PC-9 (cell line): ENCODE measurements around the gene HSPA8. TPM values are rescaled to one million over a fixed set of nuclear protein-coding genes. Genes with fewer than 3 reads are reported as not detected.

Experiments used
- BruUV-seq: library from RNA; stranded (reverse); fragments of 400-500 nt; replicated peaks from 2 replicates; lab custom pipeline; 2021; lab: Mats Ljungman, UMichigan
- CTCF ChIA-PET: fragments of 300-600 bp; sonication (Branson Sonifier 250); formaldehyde crosslinking; loops from one replicate; lab custom pipeline; 2022; ENCODE audit warnings: antibody characterized with exemption; lab: Charles Lee
- POLR2A ChIA-PET: fragments of 300-600 bp; sonication (Branson Sonifier 250); formaldehyde crosslinking; loops from one replicate; lab custom pipeline; 2022; ENCODE audit warnings: antibody characterized with exemption; ENCODE audit not compliant: unreplicated experiment; lab: Charles Lee
- DNase-seq, 2 experiments: peaks; one replicate each; pipeline versions ENCODE4 v3.0.0 to v3.0.0-alpha.2; 2015 to 2022; ENCODE audit warnings: mixed read lengths in 1 of 2
- H2AFZ ChIP-seq: fragments of 200-600 bp; sonication (generic); 2 replicates; pipeline ENCODE4 v1.8.1; 2017; ENCODE audit warnings: antibody characterized with exemption
- H3F3A ChIP-seq: fragments of 200-600 bp; sonication (generic); 2 replicates; pipeline ENCODE4 v1.8.1; 2017; ENCODE audit warnings: antibody characterized with exemption, mild to moderate bottlenecking, low read depth; ENCODE audit not compliant: insufficient read depth
- H3K27ac ChIP-seq: fragments of 200-600 bp; sonication (generic); 2 replicates; pipeline ENCODE4 v1.6.1; 2016; ENCODE audit warnings: mixed run types
- H3K27me3 ChIP-seq: fragments of 200-600 bp; sonication (generic); 2 replicates; pipeline ENCODE4 v1.6.1; 2016; ENCODE audit warnings: low read depth, mixed run types; ENCODE audit not compliant: insufficient read depth
- H3K36me3 ChIP-seq: fragments of 200-600 bp; sonication (generic); 2 replicates; pipeline ENCODE4 v1.6.1; 2016; ENCODE audit warnings: low read depth, mixed run types
- H3K4me1 ChIP-seq: fragments of 200-600 bp; sonication (generic); replicated peaks from 2 replicates; pipeline ENCODE4 v1.6.1; 2016; ENCODE audit warnings: mixed run types; ENCODE audit not compliant: insufficient read depth
- H3K4me2 ChIP-seq: fragments of 200-600 bp; sonication (generic); 2 replicates; pipeline ENCODE4 v1.6.1; 2017; ENCODE audit warnings: mixed run types
- H3K4me3 ChIP-seq: fragments of 200-600 bp; sonication (generic); 2 replicates; pipeline ENCODE4 v1.6.1; 2016; ENCODE audit warnings: mixed run types
- H3K79me2 ChIP-seq: fragments of 200-600 bp; sonication (generic); 2 replicates; pipeline ENCODE4 v1.6.1; 2017; ENCODE audit warnings: low read depth, mixed run types
- H3K9me2 ChIP-seq: fragments of 200-600 bp; sonication (generic); 2 replicates; pipeline ENCODE4 v1.8.1; 2017; ENCODE audit warnings: mild to moderate bottlenecking; ENCODE audit not compliant: insufficient read depth
- H3K9me3 ChIP-seq: fragments of 200-600 bp; sonication (generic); 2 replicates; pipeline ENCODE4 v1.8.1; 2016; ENCODE audit warnings: low read depth; ENCODE audit not compliant: insufficient read depth
- H4K20me1 ChIP-seq: fragments of 200-600 bp; sonication (generic); 2 replicates; pipeline ENCODE4 v1.8.1; 2017; ENCODE audit not compliant: insufficient read depth
- EZH2 ChIP-seq: fragments of 200-600 bp; sonication (generic); IDR thresholded peaks from 2 replicates; pipeline ENCODE4 v1.8.0; 2017; ENCODE audit warnings: antibody characterized with exemption, low read depth
- intact Hi-C: fragments of 100-400 bp; cut with micrococcal nuclease; formaldehyde crosslinking; loops from one replicate; pipeline ENCODE4 v1.10.0; 2022; ENCODE audit not compliant: unreplicated experiment
- total RNA-seq: library from RNA; stranded (reverse); gene quantifications from 2 replicates; pipeline ENCODE4 v1.2.3, GENCODE V29; 2021
- TF ChIP-seq, protein P1 (sequence below): fragments of 200-600 bp; sonication (generic); conservative IDR thresholded peaks from 2 replicates; pipeline ENCODE4 v1.6.1; 2017; ENCODE audit warnings: mixed run types, antibody characterized with exemption, mild to moderate bottlenecking, moderate library complexity

Gene HSPA8
- total RNA-seq, 1 experiment from 2014 or later, result 1,103 TPM

DNA sequence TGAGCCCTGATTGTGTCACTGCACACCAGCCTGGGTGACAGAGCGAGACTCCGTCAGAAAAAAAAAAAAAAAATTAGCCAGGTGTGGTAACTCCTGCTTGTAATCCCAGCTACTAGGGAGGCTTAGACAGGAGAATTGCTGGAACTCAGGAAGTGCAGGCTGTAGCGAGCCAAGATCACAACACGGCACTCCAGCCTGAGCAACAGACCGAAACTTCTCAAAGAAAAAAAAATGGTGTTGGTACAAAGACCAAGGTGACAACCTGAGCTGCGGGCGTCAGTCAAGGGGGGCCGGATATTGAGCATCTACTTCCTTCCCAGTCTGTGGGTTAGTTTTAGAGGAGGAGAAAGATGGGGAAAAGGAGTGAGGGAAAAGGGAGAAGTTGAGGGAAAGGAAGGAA, 48.5 kb upstream of the HSPA8 start:
- Histone ChIP-seq H3K27ac (no peak overlapping the region), H3K9me3 (peaks cover 2% of the 10 kb centered on the region; the same call in 1 of the 2 replicates), H3K4me3 (no peak overlapping the region), H3K9me2 (no peaks in the 10 kb centered on the region), H3K27me3 (no peaks in the 10 kb centered on the region), H3F3A (0 out of 2 replicates have a peak, but pooled peaks cover 5% of the 10 kb centered on the region), H3K79me2 (no peaks in the 10 kb centered on the region), H4K20me1 (no peaks in the 10 kb centered on the region), H3K4me1 (peaks cover 6% of the 10 kb centered on the region; the same call in 1 of the 2 replicates), H3K4me2 (no peak overlapping the region), H2AFZ (no peak overlapping the region), H3K36me3 (no peaks in the 10 kb centered on the region; the same call in 1 of the 2 replicates)
- TF ChIP-seq EZH2, result no peak
- TF ChIP-seq, protein P1, sequence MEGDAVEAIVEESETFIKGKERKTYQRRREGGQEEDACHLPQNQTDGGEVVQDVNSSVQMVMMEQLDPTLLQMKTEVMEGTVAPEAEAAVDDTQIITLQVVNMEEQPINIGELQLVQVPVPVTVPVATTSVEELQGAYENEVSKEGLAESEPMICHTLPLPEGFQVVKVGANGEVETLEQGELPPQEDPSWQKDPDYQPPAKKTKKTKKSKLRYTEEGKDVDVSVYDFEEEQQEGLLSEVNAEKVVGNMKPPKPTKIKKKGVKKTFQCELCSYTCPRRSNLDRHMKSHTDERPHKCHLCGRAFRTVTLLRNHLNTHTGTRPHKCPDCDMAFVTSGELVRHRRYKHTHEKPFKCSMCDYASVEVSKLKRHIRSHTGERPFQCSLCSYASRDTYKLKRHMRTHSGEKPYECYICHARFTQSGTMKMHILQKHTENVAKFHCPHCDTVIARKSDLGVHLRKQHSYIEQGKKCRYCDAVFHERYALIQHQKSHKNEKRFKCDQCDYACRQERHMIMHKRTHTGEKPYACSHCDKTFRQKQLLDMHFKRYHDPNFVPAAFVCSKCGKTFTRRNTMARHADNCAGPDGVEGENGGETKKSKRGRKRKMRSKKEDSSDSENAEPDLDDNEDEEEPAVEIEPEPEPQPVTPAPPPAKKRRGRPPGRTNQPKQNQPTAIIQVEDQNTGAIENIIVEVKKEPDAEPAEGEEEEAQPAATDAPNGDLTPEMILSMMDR, result no peak
- DNase-seq, result no peak
- intact Hi-C loops, result loop anchor here (2.0 to 10.0 kb wide), 2 partner anchors 74 to 296 kb away; no protein-coding TSS in a partner anchor
- no TSS peak for BruUV-seq
- CTCF ChIA-PET, result interaction anchor here (0.6 to 2.0 kb wide), 3 partner anchors 8 to 137 kb away, joined by 4 to 15 read pairs (median 6); no protein-coding TSS in a partner anchor
- POLR2A ChIA-PET, result no interaction called here

DNA sequence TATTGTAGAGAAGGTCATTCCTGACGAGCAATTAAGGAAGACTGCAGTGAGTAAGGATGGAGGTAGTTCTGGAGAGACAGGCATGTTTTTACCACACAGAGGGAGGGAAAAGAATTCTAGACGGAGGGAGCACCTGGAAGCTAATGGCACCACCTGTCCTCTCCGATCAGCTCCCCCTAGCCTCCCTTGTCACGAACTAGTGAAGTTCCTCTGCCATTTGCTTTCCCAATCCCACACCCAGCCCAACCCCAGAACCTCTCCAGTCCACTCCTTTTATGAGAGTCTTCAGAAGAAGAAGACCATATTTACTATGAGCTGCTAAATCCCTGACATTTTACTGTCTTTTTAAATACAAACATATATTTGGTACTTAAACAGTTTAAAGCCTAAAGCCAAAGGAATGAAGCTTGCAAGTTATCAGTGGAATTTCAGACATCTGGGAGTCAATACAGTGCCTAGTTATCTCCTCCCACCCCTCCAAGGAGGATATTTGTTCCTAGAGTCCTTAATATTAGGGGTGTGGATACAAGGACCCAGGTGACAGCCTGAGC, 46.1 kb upstream of the HSPA8 start:
- TF ChIP-seq, protein P1, result no peak
- no peak for TF ChIP-seq EZH2
- Histone ChIP-seq H3K4me2 (no peak overlapping the region), H4K20me1 (no peaks in the 10 kb centered on the region), H3K9me3 (no peaks in the 10 kb centered on the region), H3K79me2 (no peaks in the 10 kb centered on the region), H3K4me1 (peaks cover 6% of the 10 kb centered on the region; the same call in 1 of the 2 replicates), H3K27me3 (no peaks in the 10 kb centered on the region), H2AFZ (no peak overlapping the region), H3K9me2 (no peaks in the 10 kb centered on the region), H3K36me3 (no peaks in the 10 kb centered on the region; the same call in 1 of the 2 replicates), H3K4me3 (no peak overlapping the region), H3F3A (peaks cover 9% of the 10 kb centered on the region; the same call in 1 of the 2 replicates), H3K27ac (no peak overlapping the region)
- no peak for DNase-seq
- no TSS peak for BruUV-seq
- POLR2A ChIA-PET, result no interaction called here
- CTCF ChIA-PET, result interaction anchor here (0.6 kb wide), 1 partner anchor 34 kb away, joined by 6 read pairs; no protein-coding TSS in a partner anchor
- intact Hi-C loops, result loop anchor here (10.0 kb wide), 2 partner anchors 447 to 597 kb away; no protein-coding TSS in a partner anchor

DNA sequence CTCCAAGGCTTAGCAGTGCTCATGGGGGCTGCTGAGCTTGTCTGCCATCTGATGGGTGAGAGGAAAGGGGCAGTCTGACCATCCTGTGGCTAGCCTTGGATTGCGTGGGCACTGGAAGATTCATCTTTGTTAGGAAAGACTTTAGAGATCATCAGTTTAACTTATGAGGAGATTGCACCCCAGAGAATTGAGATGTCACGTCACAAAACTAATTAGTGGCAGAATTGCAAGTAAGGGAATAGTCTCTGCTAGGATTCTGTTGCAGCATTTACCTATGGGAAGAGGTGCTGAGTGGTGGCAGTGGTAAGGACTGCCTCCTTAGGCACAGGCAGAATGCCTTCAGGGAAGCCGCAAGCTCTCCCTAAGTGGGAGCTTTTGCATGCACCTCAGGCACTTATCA, 42.8 kb upstream of the HSPA8 start:
- TF ChIP-seq, protein P1, result no peak
- TF ChIP-seq EZH2, result no peak
- Histone ChIP-seq H3K4me2 (no peak overlapping the region), H3K4me1 (no peaks in the 10 kb centered on the region), H2AFZ (no peak overlapping the region), H3K27me3 (no peaks in the 10 kb centered on the region), H3K4me3 (no peak overlapping the region), H3F3A (peaks cover 7% of the 10 kb centered on the region; the same call in 1 of the 2 replicates), H3K36me3 (no peaks in the 10 kb centered on the region), H3K9me2 (no peaks in the 10 kb centered on the region), H3K27ac (no peak overlapping the region), H4K20me1 (no peaks in the 10 kb centered on the region), H3K79me2 (no peaks in the 10 kb centered on the region), H3K9me3 (no peaks in the 10 kb centered on the region)
- CTCF ChIA-PET, result no interaction called here
- DNase-seq, result no peak
- POLR2A ChIA-PET, result no interaction called here
- intact Hi-C loops, result loop anchor here (5.0 to 10.0 kb wide), 3 partner anchors 42 to 600 kb away; partner anchors contain the start of gene HSPA8
- BruUV-seq, result no TSS peak
